Lower lobe of right lung (tissue), 2 donors: Measurements from ENCODE around the gene HERPUD1. TPM values are rescaled to one million over a fixed set of nuclear protein-coding genes. Genes with fewer than 3 reads are reported as not detected.

Source experiments
- ATAC-seq, 2 donors: fragments of 200-7000 bp; cut with Tn5 transposase; one replicate each; pipeline ENCODE4 v1.9.1; 2020 to 2022; ENCODE audit warnings: mild to moderate bottlenecking in 2 of 2, moderate library complexity in 2 of 2
- DNase-seq: peaks from one replicate; pipeline ENCODE4 v3.0.0-alpha.2; 2020
- H3K27ac ChIP-seq: fragments of 200-600 bp; one replicate; pipeline ENCODE4 v1.8.0; 2022
- H3K27me3 ChIP-seq: fragments of 200-600 bp; one replicate; pipeline ENCODE4 v1.8.0; 2022; ENCODE audit warnings: low read depth
- H3K36me3 ChIP-seq: fragments of 200-600 bp; one replicate; pipeline ENCODE4 v1.8.0; 2022; ENCODE audit warnings: mild to moderate bottlenecking
- H3K4me1 ChIP-seq: fragments of 200-600 bp; one replicate; pipeline ENCODE4 v1.8.0; 2022
- H3K4me3 ChIP-seq: fragments of 200-600 bp; one replicate; pipeline ENCODE4 v1.8.0; 2022; ENCODE audit warnings: mild to moderate bottlenecking
- H3K9me3 ChIP-seq: fragments of 200-600 bp; one replicate; pipeline ENCODE4 v1.8.0; 2022
- CTCF ChIP-seq: fragments of 200-600 bp; IDR thresholded peaks from one replicate; pipeline ENCODE4 v1.8.0; 2022; ENCODE audit warnings: antibody characterized with exemption, mild to moderate bottlenecking
- intact Hi-C: fragments of 100-400 bp; cut with DNase I; formaldehyde crosslinking; loops from one replicate; pipeline ENCODE4 v1.11.0; 2022
- total RNA-seq: library from RNA; stranded (reverse); fragmentation: NEBNext Ultra II Directional; extraction: Animal tissue kit (Norgen Biotek cat#: 25700); gene quantifications from one replicate; pipeline ENCODE4 v1.2.1, GENCODE V29; 2021
- donor health status: DM: no; HTN: yes; CAD: no; lungs with severe emphysema.

The HERPUD1 gene
- total RNA-seq, 1 donor from 2014 or later, result 174 TPM

- Histone ChIP-seq H3K4me1 (no peaks in the 10 kb centered on the region), H3K27me3 (no peaks in the 10 kb centered on the region), H3K9me3 (no peaks in the 10 kb centered on the region), H3K27ac (no peak overlapping the region), H3K36me3 (no peaks in the 10 kb centered on the region), H3K4me3 (no peak overlapping the region)
- intact Hi-C loops, result no loop called here
- TF ChIP-seq CTCF, result no peak
- no peak for ATAC-seq
- DNase-seq, result no peak
Measured at GRCh38 chr16:56903866-56904265, 28.1 kb upstream of the HERPUD1 start.

GRCh38 chr16:56907401-56907800 lies 24.5 kb upstream of the HERPUD1 start:
- no peak overlapping the region for H3K4me3 ChIP-seq
- H3K36me3 ChIP-seq, result no peaks in the 10 kb centered on the region
- ATAC-seq (no peak), DNase-seq (no peak)
- H3K4me1 ChIP-seq, result peaks cover 30% of the 10 kb centered on the region
- no peaks in the 10 kb centered on the region for H3K9me3 ChIP-seq
- intact Hi-C loops, result no loop called here
- H3K27ac ChIP-seq, result no peak overlapping the region
- no peaks in the 10 kb centered on the region for H3K27me3 ChIP-seq
- TF ChIP-seq CTCF, result no peak

- H3K36me3 ChIP-seq, result no peaks in the 10 kb centered on the region
- H3K9me3 ChIP-seq, result no peaks in the 10 kb centered on the region
- no peak overlapping the region for H3K4me3 ChIP-seq
- H3K27ac ChIP-seq, result no peak overlapping the region
- peaks cover 48% of the 10 kb centered on the region for H3K4me1 ChIP-seq
- TF ChIP-seq CTCF, result no peak
- DNase-seq, result no peak
- H3K27me3 ChIP-seq, result no peaks in the 10 kb centered on the region
- no peak for ATAC-seq
- intact Hi-C loops, result no loop called here
Measured at GRCh38 chr16:56909527-56909979, 22.4 kb upstream of the HERPUD1 start.

GRCh38 chr16:56910112-56910511 lies 21.8 kb upstream of the HERPUD1 start:
- ATAC-seq, result no peak
- TF ChIP-seq CTCF, result no peak
- no peaks in the 10 kb centered on the region for H3K27me3 ChIP-seq
- no peaks in the 10 kb centered on the region for H3K36me3 ChIP-seq
- peaks cover 51% of the 10 kb centered on the region for H3K4me1 ChIP-seq
- intact Hi-C loops, result no loop called here
- no peak overlapping the region for H3K4me3 ChIP-seq
- H3K27ac ChIP-seq, result no peak overlapping the region
- DNase-seq, result no peak
- no peaks in the 10 kb centered on the region for H3K9me3 ChIP-seq

GRCh38 chr16:56910654-56911539 lies 21.0 kb upstream of the HERPUD1 start:
- intact Hi-C loops, result no loop called here
- Histone ChIP-seq H3K4me1 (peaks cover 56% of the 10 kb centered on the region), H3K27ac (peak overlapping the region; percentile 64), H3K9me3 (no peaks in the 10 kb centered on the region), H3K27me3 (no peaks in the 10 kb centered on the region), H3K36me3 (no peaks in the 10 kb centered on the region), H3K4me3 (no peak overlapping the region)
- DNase-seq, result no peak
- no peak for TF ChIP-seq CTCF
- peak; percentile 57 to 72 for ATAC-seq
